Measurements from ENCODE around the gene PLSCR1.

DNA sequence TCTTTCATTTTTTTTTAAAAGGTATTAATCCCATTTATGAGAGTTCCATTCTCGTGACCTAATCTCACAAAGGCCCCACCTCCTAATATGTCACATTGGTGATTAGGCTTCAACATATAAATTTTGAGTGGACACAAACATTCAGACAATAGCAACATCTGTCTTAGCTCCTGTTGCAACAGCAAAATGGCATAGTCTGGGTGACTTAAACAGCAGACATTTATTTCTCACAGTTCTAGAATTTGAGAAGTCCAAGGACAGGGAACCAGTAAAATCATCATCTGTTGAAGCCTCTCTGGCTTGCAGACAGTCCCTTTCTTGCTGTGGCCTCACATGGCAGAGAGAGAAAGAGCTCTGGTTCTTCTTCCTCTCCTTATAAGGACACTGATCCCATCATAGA is 71.8 kb downstream of the PLSCR1 start:
- TF ChIP-seq CTCF (conservative IDR thresholded peaks at IDR 0.05 in 1 of 2, IDR thresholded peaks at IDR 0.05 in 1 of 2; ENCODE audit: extremely low read depth in 1 of 2, insufficient read depth in 1 of 2, low read depth in 1 of 2, low read length in 2 of 2) = no peak
- TF ChIP-seq EZH2 (IDR thresholded peaks at IDR 0.05; ENCODE audit: borderline replicate concordance, low read length) = no peak
